A673 (cell line): Measurements from ENCODE around the gene TMEM214. TPM values are rescaled to one million over a fixed set of nuclear protein-coding genes. Genes with fewer than 3 reads are reported as not detected.

Experiments used
- BruUV-seq: library from RNA; stranded (reverse); fragments of 400-500 nt; replicated peaks from 2 replicates; lab custom pipeline; 2021; lab: Mats Ljungman, UMichigan
- CTCF ChIA-PET: fragments of 300-600 bp; sonication (Branson Sonifier 250); formaldehyde crosslinking; loops from one replicate; lab custom pipeline; 2022; ENCODE audit warnings: antibody characterized with exemption; lab: Charles Lee
- POLR2A ChIA-PET: fragments of 300-600 bp; sonication (Branson Sonifier 250); formaldehyde crosslinking; loops from one replicate; lab custom pipeline; 2022; ENCODE audit warnings: antibody characterized with exemption; ENCODE audit not compliant: low non-redundant PET; lab: Charles Lee
- DNase-seq: peaks from one replicate; pipeline ENCODE4 v3.0.0-alpha.2; 2015; ENCODE audit warnings: low spot score
- H3K27ac ChIP-seq: fragments of 200-600 bp; sonication (generic); 2 replicates; pipeline ENCODE4 v1.5.1; 2016; ENCODE audit warnings: mixed run types, low read depth, mild to moderate bottlenecking, mixed read lengths, antibody characterized with exemption, low read length; ENCODE audit not compliant: poor library complexity, severe bottlenecking
- H3K27me3 ChIP-seq: fragments of 200-600 bp; sonication (generic); replicated peaks from 2 replicates; pipeline ENCODE4 v1.6.1; 2017; ENCODE audit warnings: mixed run types, low read depth, mild to moderate bottlenecking, mixed read lengths, antibody characterized with exemption, low read length; ENCODE audit not compliant: insufficient read depth, poor library complexity
- H3K36me3 ChIP-seq: fragments of 200-600 bp; sonication (generic); 2 replicates; pipeline ENCODE4 v1.6.1; 2016; ENCODE audit warnings: mixed run types, mild to moderate bottlenecking, mixed read lengths, antibody characterized with exemption, low read length; ENCODE audit not compliant: insufficient read depth, poor library complexity, severe bottlenecking
- H3K4me1 ChIP-seq: fragments of 200-600 bp; sonication (generic); 2 replicates; pipeline ENCODE4 v1.6.1; 2017; ENCODE audit warnings: mixed run types, mild to moderate bottlenecking, mixed read lengths, antibody characterized with exemption, low read length; ENCODE audit not compliant: insufficient read depth, poor library complexity, severe bottlenecking
- H3K4me3 ChIP-seq: fragments of 200-600 bp; sonication (generic); 2 replicates; pipeline ENCODE4 v1.5.1; 2016; ENCODE audit warnings: low read depth, mixed run types, mild to moderate bottlenecking, mixed read lengths, low read length; ENCODE audit not compliant: poor library complexity, severe bottlenecking
- H3K9me3 ChIP-seq: fragments of 200-600 bp; sonication (generic); 2 replicates; pipeline ENCODE4 v1.6.1; 2016; ENCODE audit warnings: mixed run types, low read depth, mild to moderate bottlenecking, mixed read lengths, antibody characterized with exemption, low read length; ENCODE audit not compliant: poor library complexity, severe bottlenecking
- CTCF ChIP-seq: fragments of 300-800, 200-600 bp; sonication (generic); conservative IDR thresholded peaks from 2 replicates; pipeline ENCODE4 v1.5.1; 2017; ENCODE audit warnings: low read depth, mild to moderate bottlenecking, antibody characterized with exemption, low read length, moderate library complexity, mixed read lengths
- EZH2 ChIP-seq: fragments of 200-600 bp; sonication (generic); IDR thresholded peaks from 2 replicates; pipeline ENCODE4 v1.6.1; 2017; ENCODE audit warnings: borderline replicate concordance, low read depth, mild to moderate bottlenecking, mixed read lengths, antibody characterized with exemption, low read length; ENCODE audit not compliant: poor library complexity, severe bottlenecking
- intact Hi-C: fragments of 100-400 bp; cut with micrococcal nuclease; formaldehyde crosslinking; loops from one replicate; pipeline ENCODE4 v1.10.0; 2022; ENCODE audit not compliant: unreplicated experiment
- total RNA-seq: library from RNA; stranded (reverse); gene quantifications from 2 replicates; pipeline ENCODE4 v1.2.3, GENCODE V29; 2021

The TMEM214 gene
- total RNA-seq, 1 experiment from 2014 or later: 76.7 TPM

- TF ChIP-seq CTCF (no peak), EZH2 (no peak)
- no peak overlapping the region for H3K4me3 ChIP-seq
- H3K9me3 ChIP-seq: no peaks in the 10 kb centered on the region
- H3K27ac ChIP-seq: no peak overlapping the region
- no peaks in the 10 kb centered on the region for H3K36me3 ChIP-seq
- H3K27me3 ChIP-seq: no peaks in the 10 kb centered on the region
- intact Hi-C loops: no loop called here
- ChIA-PET POLR2A (no interaction called here), CTCF (no interaction called here)
- DNase-seq: no peak
- BruUV-seq: no TSS peak
- no peaks in the 10 kb centered on the region for H3K4me1 ChIP-seq
Observed at GRCh38 chr2:27009716-27010115, 23.0 kb upstream of the TMEM214 start.

GRCh38 chr2:27010139-27010538 lies 22.6 kb upstream of the TMEM214 start:
- Histone ChIP-seq H3K36me3 (no peaks in the 10 kb centered on the region), H3K27me3 (no peaks in the 10 kb centered on the region), H3K27ac (no peak overlapping the region), H3K9me3 (no peaks in the 10 kb centered on the region), H3K4me3 (no peak overlapping the region), H3K4me1 (peaks cover 1% of the 10 kb centered on the region)
- BruUV-seq: no TSS peak
- ChIA-PET CTCF (no interaction called here), POLR2A (no interaction called here)
- DNase-seq: no peak
- intact Hi-C loops: no loop called here
- TF ChIP-seq EZH2: no peak
- no peak for TF ChIP-seq CTCF

- no peak for TF ChIP-seq CTCF
- TF ChIP-seq EZH2: no peak
Observed at GRCh38 chr2:27013738-27014137, 19.0 kb upstream of the TMEM214 start.

More at GRCh38 chr2:27013738-27014137, 19.0 kb upstream of the TMEM214 start:
- no peak for DNase-seq
- Histone ChIP-seq H3K27me3 (no peaks in the 10 kb centered on the region), H3K4me1 (peaks cover 21% of the 10 kb centered on the region), H3K36me3 (no peaks in the 10 kb centered on the region), H3K4me3 (no peak overlapping the region), H3K9me3 (no peaks in the 10 kb centered on the region), H3K27ac (no peak overlapping the region)
- CTCF ChIA-PET: no interaction called here
- intact Hi-C loops: no loop called here
- no TSS peak for BruUV-seq
- POLR2A ChIA-PET: no interaction called here
